Thyroid gland (tissue), 4 donors: ENCODE measurements around the gene CLIC1.

ENCODE experiments used
- POLR2A ChIP-seq, 2 donors: fragments of 450-650 bp; IDR thresholded peaks; one replicate each; pipeline ENCODE4 v1.6.1; 2017; ENCODE audit warnings: antibody characterized with exemption in 2 of 2, mild to moderate bottlenecking in 2 of 2, moderate library complexity in 1 of 2
- TF ChIP-seq, protein P1 (sequence below), 6 experiments: fragments of 200-600 bp in 3 of 6; fragments of 450-650 bp in 3 of 6; sonication (generic) in 3 of 6; IDR thresholded peaks; one replicate each; pipeline ENCODE4 v1.5.1; 2016 to 2019; ENCODE audit warnings: antibody characterized with exemption in 6 of 6, mild to moderate bottlenecking in 2 of 6, inconsistent platforms in 1 of 6, moderate library complexity in 1 of 6

DNA sequence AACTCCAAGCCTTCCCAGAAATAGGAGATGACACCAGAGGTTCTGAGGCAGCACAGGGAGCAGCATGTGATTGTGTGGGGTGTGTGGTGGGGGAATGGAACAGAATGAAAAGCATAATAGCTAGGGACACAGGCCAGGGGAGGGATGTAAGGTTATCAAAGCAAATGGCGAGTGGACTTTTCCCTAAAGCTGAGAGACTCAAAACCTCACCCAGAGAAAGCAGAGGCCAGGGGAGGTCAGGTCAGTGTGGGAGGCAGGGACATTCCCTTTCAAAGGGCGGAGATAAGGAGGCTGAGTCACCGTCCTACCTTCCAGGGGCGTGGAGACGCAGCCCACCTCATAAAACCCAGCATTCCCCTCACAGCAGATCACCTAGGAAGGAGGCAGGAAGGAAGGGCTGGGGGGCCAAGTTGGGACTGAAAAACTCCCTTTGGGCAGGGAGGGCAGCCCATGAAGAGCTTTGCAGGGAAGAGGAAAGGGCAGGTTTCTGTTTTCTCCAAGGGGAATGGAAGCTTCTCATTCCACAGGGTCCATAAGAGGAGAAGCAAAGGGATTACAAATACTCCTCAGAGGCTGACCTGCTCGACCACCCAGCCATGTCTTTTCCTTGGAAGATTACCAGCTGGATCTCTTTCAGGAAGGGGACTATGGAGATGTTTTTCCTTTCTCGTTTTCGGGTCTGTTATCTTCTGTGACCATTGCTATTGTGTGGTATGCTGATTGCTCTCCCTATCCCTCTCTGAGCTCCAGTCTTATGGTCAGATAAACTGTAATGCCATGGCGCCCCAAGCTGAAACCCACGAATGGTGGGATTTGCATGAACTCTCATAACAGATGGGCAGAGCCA lies 45.9 kb downstream of the CLIC1 start:
- TF ChIP-seq, protein P1, sequence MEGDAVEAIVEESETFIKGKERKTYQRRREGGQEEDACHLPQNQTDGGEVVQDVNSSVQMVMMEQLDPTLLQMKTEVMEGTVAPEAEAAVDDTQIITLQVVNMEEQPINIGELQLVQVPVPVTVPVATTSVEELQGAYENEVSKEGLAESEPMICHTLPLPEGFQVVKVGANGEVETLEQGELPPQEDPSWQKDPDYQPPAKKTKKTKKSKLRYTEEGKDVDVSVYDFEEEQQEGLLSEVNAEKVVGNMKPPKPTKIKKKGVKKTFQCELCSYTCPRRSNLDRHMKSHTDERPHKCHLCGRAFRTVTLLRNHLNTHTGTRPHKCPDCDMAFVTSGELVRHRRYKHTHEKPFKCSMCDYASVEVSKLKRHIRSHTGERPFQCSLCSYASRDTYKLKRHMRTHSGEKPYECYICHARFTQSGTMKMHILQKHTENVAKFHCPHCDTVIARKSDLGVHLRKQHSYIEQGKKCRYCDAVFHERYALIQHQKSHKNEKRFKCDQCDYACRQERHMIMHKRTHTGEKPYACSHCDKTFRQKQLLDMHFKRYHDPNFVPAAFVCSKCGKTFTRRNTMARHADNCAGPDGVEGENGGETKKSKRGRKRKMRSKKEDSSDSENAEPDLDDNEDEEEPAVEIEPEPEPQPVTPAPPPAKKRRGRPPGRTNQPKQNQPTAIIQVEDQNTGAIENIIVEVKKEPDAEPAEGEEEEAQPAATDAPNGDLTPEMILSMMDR (IDR thresholded peaks at IDR 0.05), result no peak
- no peak for TF ChIP-seq POLR2A (IDR thresholded peaks at IDR 0.05)
